ENCODE data around the gene HSF5.

HSF5 gene

GRCh38 chr17:58371300-58371950 lies 116.8 kb downstream of the HSF5 start:
- ChIA-PET POLR2A (no interaction called here), CTCF (interaction anchor here (1.0 kb wide), 2 partner anchors 46 to 54 kb away, joined by 3 read pairs; partner anchors contain the start of gene RNF43)
- no peak for DNase-seq (ENCODE audit: low read depth, low spot score)
- no peak overlapping the region for H3K4me3 ChIP-seq (ENCODE audit: low read depth, low read length)
- no peak for TF ChIP-seq CTCF (IDR thresholded peaks at IDR 0.05; ENCODE audit: insufficient read depth, low read length, missing control alignments)

- ChIA-PET POLR2A (no interaction called here), CTCF (no interaction called here)
- no peak overlapping the region for H3K4me3 ChIP-seq (ENCODE audit: low read depth, low read length)
- no peak for TF ChIP-seq CTCF (IDR thresholded peaks at IDR 0.05; ENCODE audit: insufficient read depth, low read length, missing control alignments)
- no peak for DNase-seq (ENCODE audit: low read depth, low spot score)
These were observed 117.5 kb downstream of the HSF5 start for GRCh38 chr17:58370716-58371115.

GRCh38 chr17:58370309-58370708 lies 117.9 kb downstream of the HSF5 start:
- DNase-seq (ENCODE audit: low read depth, low spot score): no peak
- TF ChIP-seq CTCF (IDR thresholded peaks at IDR 0.05; ENCODE audit: insufficient read depth, low read length, missing control alignments): no peak
- POLR2A ChIA-PET: no interaction called here
- no peak overlapping the region for H3K4me3 ChIP-seq (ENCODE audit: low read depth, low read length)
- CTCF ChIA-PET: interaction anchor here (1.3 kb wide), 1 partner anchor 48 kb away, joined by 3 read pairs; the partner anchor contains the start of gene RNF43
